Breast epithelium (tissue), 4 donors: ENCODE data around the gene IARS2. TPM values are rescaled to one million over a fixed set of nuclear protein-coding genes. Genes with fewer than 3 reads are reported as not detected.

Experiments used
- DNase-seq, 2 donors: peaks; one replicate each; pipeline ENCODE4 v3.0.0-alpha.2; 2019; ENCODE audit warnings: low spot score in 2 of 2
- H3K27ac ChIP-seq, 2 donors: fragments of 200-600 bp; sonication (generic) in 1 of 2; one replicate each; pipeline ENCODE4 v1.5.1; 2016 to 2019; ENCODE audit warnings: mild to moderate bottlenecking in 1 of 2
- H3K27me3 ChIP-seq, 2 donors: fragments of 200-600 bp; sonication (generic) in 1 of 2; one replicate each; pipeline versions ENCODE4 v1.5.1 to v1.6.0; 2017 to 2019; ENCODE audit warnings: control low read depth in 1 of 2, mild to moderate bottlenecking in 1 of 2
- H3K36me3 ChIP-seq: fragments of 200-600 bp; one replicate; pipeline ENCODE4 v1.5.1; 2019
- H3K4me1 ChIP-seq, 2 donors: fragments of 200-600 bp; sonication (generic); one replicate each; pipeline ENCODE4 v1.5.1; 2016 to 2019; ENCODE audit warnings: control low read depth in 1 of 2
- H3K4me3 ChIP-seq, 3 donors: fragments of 200-600 bp; sonication (generic); 1 replicate in 2 of 3; 2 replicates in 1 of 3; pipeline ENCODE4 v1.5.1; 2016 to 2019; ENCODE audit warnings: mild to moderate bottlenecking in 3 of 3, moderate library complexity in 2 of 3
- H3K9me3 ChIP-seq, 2 donors: fragments of 200-600 bp; sonication (generic) in 1 of 2; one replicate each; pipeline ENCODE4 v1.5.1; 2016 to 2019; ENCODE audit warnings: control low read depth in 1 of 2
- CTCF ChIP-seq, 3 donors: fragments of 450-650 bp; IDR thresholded peaks; one replicate each; pipeline ENCODE4 v1.5.1; 2016 to 2017; ENCODE audit warnings: antibody characterized with exemption in 3 of 3, mild to moderate bottlenecking in 3 of 3, moderate library complexity in 3 of 3
- POLR2A ChIP-seq: fragments of 450-650 bp; IDR thresholded peaks from one replicate; pipeline ENCODE4 v1.6.1; 2016; ENCODE audit warnings: antibody characterized with exemption, mild to moderate bottlenecking, moderate library complexity
- POLR2AphosphoS5 ChIP-seq, 3 donors: sonication (generic); formaldehyde crosslinking; IDR thresholded peaks; one replicate each; pipeline ENCODE4 v1.6.1; 2017; ENCODE audit warnings: antibody characterized with exemption in 3 of 3
- intact Hi-C: fragments of 100-400 bp; cut with DNase I; formaldehyde crosslinking; loops from one replicate; pipeline ENCODE4 v1.15.1; 2023; ENCODE audit warnings: low total_unique reads
- total RNA-seq, 3 donors: library from RNA; depleted of rRNA; stranded (reverse); fragments of >200 nt; gene quantifications; one replicate each; pipeline ENCODE4 v1.1.0, GENCODE V29; 2016

The IARS2 gene
- total RNA-seq, 3 donors from 2014 or later: 57.7 to 84.0 (median 66.2) TPM

- Histone ChIP-seq H3K4me1 (no peaks in the 10 kb centered on the region), H3K9me3 (no peaks in the 10 kb centered on the region), H3K36me3 (peaks cover 9% of the 10 kb centered on the region), H3K27me3 (no peaks in the 10 kb centered on the region), H3K4me3 (no peak overlapping the region), H3K27ac (no peak overlapping the region)
- intact Hi-C loops: no loop called here
- no peak for DNase-seq
- TF ChIP-seq POLR2AphosphoS5 (IDR thresholded peaks at IDR 0.05): no peak
- no peak for TF ChIP-seq POLR2A
- no peak for TF ChIP-seq CTCF (IDR thresholded peaks at IDR 0.05)
These were observed 92.8 kb downstream of the IARS2 start for GRCh38 chr1:220186752-220187151.

- TF ChIP-seq POLR2A: no peak
- no peak for TF ChIP-seq POLR2AphosphoS5 (IDR thresholded peaks at IDR 0.05)
- no peak for TF ChIP-seq CTCF (IDR thresholded peaks at IDR 0.05)
- Histone ChIP-seq H3K36me3 (peaks cover 7% of the 10 kb centered on the region), H3K27me3 (no peaks in the 10 kb centered on the region), H3K27ac (no peak overlapping the region), H3K4me3 (no peak overlapping the region), H3K9me3 (no peaks in the 10 kb centered on the region), H3K4me1 (no peaks in the 10 kb centered on the region)
- intact Hi-C loops: no loop called here
- DNase-seq: no peak
These were observed 94.6 kb downstream of the IARS2 start for GRCh38 chr1:220188538-220188937.

- H3K4me3 ChIP-seq: no peak overlapping the region
- intact Hi-C loops: no loop called here
- peaks cover 5% of the 10 kb centered on the region for H3K36me3 ChIP-seq
- DNase-seq: no peak
- H3K27ac ChIP-seq: no peak overlapping the region
- no peak for TF ChIP-seq POLR2AphosphoS5 (IDR thresholded peaks at IDR 0.05)
- TF ChIP-seq CTCF (IDR thresholded peaks at IDR 0.05): no peak
- no peak for TF ChIP-seq POLR2A
- no peaks in the 10 kb centered on the region for H3K9me3 ChIP-seq
- no peaks in the 10 kb centered on the region for H3K4me1 ChIP-seq
- no peaks in the 10 kb centered on the region for H3K27me3 ChIP-seq
These were observed 95.9 kb downstream of the IARS2 start for GRCh38 chr1:220189750-220190347.

GRCh38 chr1:220195701-220196100 is 101.8 kb downstream of the IARS2 start:
- Histone ChIP-seq H3K9me3 (no peaks in the 10 kb centered on the region), H3K36me3 (peaks cover 2% of the 10 kb centered on the region), H3K27me3 (no peaks in the 10 kb centered on the region), H3K27ac (no peak overlapping the region), H3K4me1 (no peaks in the 10 kb centered on the region), H3K4me3 (no peak overlapping the region)
- intact Hi-C loops: no loop called here
- no peak for TF ChIP-seq CTCF (IDR thresholded peaks at IDR 0.05)
- TF ChIP-seq POLR2A: no peak
- TF ChIP-seq POLR2AphosphoS5 (IDR thresholded peaks at IDR 0.05): no peak
- DNase-seq: no peak

Other genes with a start within 250 kb of the IARS2 start
- not detected for gene SLC30A10, start 165.6 kb upstream of the IARS2 start, total RNA-seq
- gene EPRS1, start 47.6 kb upstream of the IARS2 start, total RNA-seq: 10 to 100 TPM; 41.3 to 64.8 (median 47.5) TPM
- 10 to 100 TPM; 14.6 to 34.1 (median 24.3) TPM for gene BPNT1, start 4.3 kb upstream of the IARS2 start, total RNA-seq
- gene RAB3GAP2, start 178.3 kb downstream of the IARS2 start, total RNA-seq: 10 to 100 TPM; 30.9 to 43.2 (median 42.3) TPM